RWPE2 (cell line): ENCODE results near the gene TNFAIP3.

Experiments
- ATAC-seq: fragments of 200-7000 bp; cut with Tn5 transposase; 3 replicates; pipeline ENCODE4 v1.9.1; 2021; ENCODE audit warnings: low read depth
- DNase-seq: peaks from one replicate; pipeline ENCODE4 v3.0.0-alpha.2; 2020; ENCODE audit warnings: low spot score
- H3K27ac ChIP-seq: fragments of 450-650 bp; 2 replicates; pipeline ENCODE4 v1.5.1; 2017; ENCODE audit warnings: mild to moderate bottlenecking; ENCODE audit not compliant: poor library complexity, severe bottlenecking
- H3K27me3 ChIP-seq: fragments of 250-450 bp; sonication (Bioruptor Pico); 2 replicates; pipeline ENCODE4 v1.5.1; 2021; ENCODE audit warnings: mild to moderate bottlenecking, moderate library complexity; ENCODE audit not compliant: insufficient read depth, poor library complexity, severe bottlenecking
- H3K36me3 ChIP-seq: fragments of 250-450 bp; sonication (Bioruptor Pico); 2 replicates; pipeline ENCODE4 v1.5.1; 2020; ENCODE audit warnings: low read depth, mild to moderate bottlenecking, moderate library complexity
- H3K4me1 ChIP-seq: fragments of 250-450 bp; sonication (Bioruptor Pico); 2 replicates; pipeline ENCODE4 v1.5.1; 2021; ENCODE audit warnings: mild to moderate bottlenecking, moderate library complexity; ENCODE audit not compliant: insufficient read depth, poor library complexity, severe bottlenecking
- H3K4me3 ChIP-seq: fragments of 250-450 bp; sonication (Bioruptor Pico); 2 replicates; pipeline ENCODE4 v1.5.1; 2021; ENCODE audit warnings: mild to moderate bottlenecking, moderate library complexity; ENCODE audit not compliant: severe bottlenecking
- H3K9me3 ChIP-seq: fragments of 250-450 bp; sonication (Bioruptor Pico); 2 replicates; pipeline ENCODE4 v1.5.1; 2021; ENCODE audit warnings: mild to moderate bottlenecking, moderate library complexity; ENCODE audit not compliant: severe bottlenecking
- CTCF ChIP-seq: fragments of 450-650 bp; IDR thresholded peaks from one replicate; pipeline ENCODE4 v1.5.1; 2017; ENCODE audit warnings: mild to moderate bottlenecking, moderate library complexity; ENCODE audit not compliant: poor library complexity, severe bottlenecking

The TNFAIP3 gene

GRCh38 chr6:137864812-137865508 is 2.1 kb upstream of the TNFAIP3 start:
- TF ChIP-seq CTCF, result no peak
- peaks cover 16% of the 10 kb centered on the region for H3K4me1 ChIP-seq
- no peaks in the 10 kb centered on the region for H3K27me3 ChIP-seq
- 0 out of 2 replicates have a peak, but pooled peaks cover 3% of the 10 kb centered on the region for H3K36me3 ChIP-seq
- ATAC-seq (no peak), DNase-seq (no peak)
- no peak overlapping the region for H3K27ac ChIP-seq
- no peak overlapping the region for H3K4me3 ChIP-seq
- no peaks in the 10 kb centered on the region for H3K9me3 ChIP-seq

DNA sequence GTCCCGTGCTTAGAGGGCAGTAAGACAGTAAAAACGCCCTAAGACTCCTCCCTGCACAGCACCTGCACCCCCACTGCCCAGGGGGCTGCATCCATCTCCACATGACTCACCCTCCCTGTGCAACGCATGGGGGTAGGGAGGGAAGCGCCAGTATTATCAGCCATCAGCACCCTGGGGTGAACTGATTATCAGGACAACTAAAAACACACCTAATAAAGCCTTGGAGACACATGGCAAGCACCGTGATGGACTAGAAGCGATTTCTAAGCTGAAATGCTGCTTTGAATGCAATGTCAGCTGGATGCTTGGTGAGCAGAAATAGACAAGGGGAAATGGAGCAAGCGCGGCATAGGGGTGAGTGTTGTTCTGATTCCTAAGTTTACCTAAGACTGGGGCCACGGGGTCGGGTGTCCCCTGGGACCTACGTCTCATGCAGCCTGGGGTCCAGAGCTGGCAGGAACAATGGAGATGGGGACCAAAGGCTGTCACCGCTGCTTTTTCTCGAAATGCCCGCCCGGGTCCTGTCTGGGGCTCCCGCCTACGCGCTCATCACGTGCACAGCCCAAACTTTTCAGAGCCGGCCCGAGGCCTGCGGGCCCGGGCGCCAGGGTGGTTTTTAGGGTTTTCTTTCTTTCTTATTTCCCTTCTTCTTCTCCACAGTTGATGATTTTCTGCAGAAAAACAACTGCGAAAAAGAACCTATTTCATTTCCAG is 702 bp upstream of the TNFAIP3 start:
- no peak for TF ChIP-seq CTCF
- H3K36me3 ChIP-seq, result peaks cover 16% of the 10 kb centered on the region
- ATAC-seq (no peak), DNase-seq (no peak)
- peak overlapping the region; percentile 55 for H3K27ac ChIP-seq
- peak overlapping the region; percentile 74 for H3K4me3 ChIP-seq
- no peaks in the 10 kb centered on the region for H3K27me3 ChIP-seq
- no peaks in the 10 kb centered on the region for H3K9me3 ChIP-seq
- peaks cover 26% of the 10 kb centered on the region for H3K4me1 ChIP-seq

DNA sequence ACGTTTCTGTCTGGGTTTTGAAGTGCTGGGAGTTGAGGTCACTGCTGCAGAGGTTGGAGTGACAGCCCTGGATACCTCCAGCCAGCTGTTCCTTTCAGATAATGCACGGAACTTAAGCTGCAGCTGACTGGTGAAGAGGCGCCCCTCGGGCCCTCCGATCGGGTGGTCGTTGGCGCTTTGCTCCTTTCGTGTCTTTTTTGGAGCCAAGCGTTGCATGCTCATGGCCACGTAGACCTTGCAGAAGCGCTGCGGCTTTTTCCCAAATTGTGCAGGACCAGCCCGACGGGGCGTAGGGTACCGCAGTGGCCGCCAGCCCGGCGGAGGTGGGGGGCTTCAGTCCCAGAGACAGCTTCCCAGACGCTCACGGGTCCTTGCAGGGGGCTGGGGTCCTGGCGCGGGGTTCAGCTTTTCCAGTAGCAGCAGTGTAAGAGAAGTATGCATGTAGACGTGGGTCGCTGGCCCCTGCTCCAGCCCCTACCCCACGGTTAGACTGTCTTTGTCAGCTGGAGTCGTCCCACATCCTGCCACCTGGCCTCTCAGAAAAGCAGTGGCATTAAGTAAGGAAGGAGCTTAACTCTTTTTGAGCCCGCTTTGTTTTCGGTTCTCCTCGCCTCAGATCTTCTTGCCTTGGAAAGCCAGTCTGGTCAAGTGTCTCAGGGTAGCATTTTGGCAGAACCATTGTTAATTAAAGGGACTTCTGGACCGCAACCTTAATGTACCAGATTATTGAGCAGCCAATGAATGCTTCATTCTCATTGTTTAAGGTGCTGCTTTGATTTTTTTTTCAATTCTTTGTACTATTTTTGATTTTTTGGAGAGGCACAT is 838 bp downstream of the TNFAIP3 start:
- no peak for TF ChIP-seq CTCF
- Histone ChIP-seq H3K27ac (peak overlapping the region; percentile 55), H3K27me3 (no peaks in the 10 kb centered on the region), H3K4me1 (peaks cover 41% of the 10 kb centered on the region), H3K36me3 (peaks cover 32% of the 10 kb centered on the region), H3K4me3 (peak overlapping the region; percentile 74), H3K9me3 (no peaks in the 10 kb centered on the region)
- ATAC-seq, result peak; percentile 1; the same call in 2 of the 3 replicates
- DNase-seq, result no peak

GRCh38 chr6:137868721-137869548 is 1.9 kb downstream of the TNFAIP3 start:
- DNase-seq (no peak), ATAC-seq (no peak)
- Histone ChIP-seq H3K27ac (peak overlapping the region; percentile 55), H3K4me3 (peak overlapping the region; percentile 74), H3K36me3 (peaks cover 41% of the 10 kb centered on the region), H3K9me3 (no peaks in the 10 kb centered on the region), H3K27me3 (no peaks in the 10 kb centered on the region), H3K4me1 (peaks cover 50% of the 10 kb centered on the region)
- peak; percentile 31 for TF ChIP-seq CTCF
